K562 (cell line): Measurements from ENCODE around the gene TAF1B. TPM values are rescaled to one million over a fixed set of nuclear protein-coding genes. Genes with fewer than 3 reads are reported as not detected.

Experiments
- ATAC-seq: fragments of 200-7000 bp; cut with Tn5 transposase; 3 replicates; pipeline ENCODE4 v1.9.1; 2020; ENCODE audit warnings: moderate library complexity
- BruUV-seq: library from RNA; stranded (reverse); fragments of 400-500 nt; replicated peaks from 2 replicates; lab custom pipeline; 2021; lab: Mats Ljungman, UMichigan
- CTCF ChIA-PET: fragments of 300-600 bp; formaldehyde crosslinking; extraction: SDS; loops from one replicate; lab custom pipeline; 2021; ENCODE audit warnings: low intra/inter-chr PET ratio; lab: Yijun Ruan, JAX
- POLR2A ChIA-PET: fragments of 300-600, 350-650 bp; sonication (Branson Sonifier 250); formaldehyde crosslinking; extraction: SDS; loops from one replicate; lab custom pipeline; 2021; ENCODE audit warnings: antibody characterized with exemption, inconsistent platforms; lab: Yijun Ruan, JAX
- DNase-seq, 4 experiments: peaks; one replicate each; pipeline versions ENCODE4 v3.0.0 to v3.0.0-alpha.2; 2011 to 2018; ENCODE audit warnings: low spot score in 3 of 4, mixed read lengths in 3 of 4; ENCODE audit errors: extremely low read depth in 1 of 4
- FAIRE-seq: peaks from 2 replicates; lab custom pipeline; 2011; peaks lifted over from hg19 to GRCh38; lab: Jason Lieb, UNC
- H2AFZ ChIP-seq: 2 replicates; pipeline ENCODE4 v1.6.0; 2011; ENCODE audit warnings: low read depth, low read length, control low read depth, inconsistent platforms
- H3K27ac ChIP-seq: fragments of 200-600 bp; 3 replicates; pipeline ENCODE4 v1.8.0; 2011; ENCODE audit warnings: low read depth, mild to moderate bottlenecking, control low read depth, inconsistent platforms, low read length, moderate library complexity, mixed read lengths; ENCODE audit errors: extremely low read depth
- H3K27me3 ChIP-seq, 2 experiments: fragments of 300-600 bp in 1 of 2; 2 replicates in 1 of 2; 3 replicates in 1 of 2; pipeline versions ENCODE4 v1.6.0 to v1.8.0; 2011; ENCODE audit warnings: inconsistent platforms in 2 of 2, low read length in 2 of 2, mild to moderate bottlenecking in 1 of 2, mixed read lengths in 1 of 2, moderate library complexity in 1 of 2; ENCODE audit not compliant: control insufficient read depth in 2 of 2, insufficient read depth in 2 of 2
- H3K36me3 ChIP-seq: fragments of 300-600 bp; 3 replicates; pipeline ENCODE4 v1.8.0; 2011; ENCODE audit warnings: mild to moderate bottlenecking, low read length, inconsistent platforms; ENCODE audit not compliant: control insufficient read depth, insufficient read depth
- H3K4me1 ChIP-seq, 2 experiments: fragments of 200-600 bp in 1 of 2; replicated peaks in 1 of 2; 2 replicates in 1 of 2; 3 replicates in 1 of 2; pipeline versions ENCODE4 v1.5.1 to v1.8.0; 2011; ENCODE audit warnings: inconsistent platforms in 2 of 2, low read length in 2 of 2, mild to moderate bottlenecking in 1 of 2, mixed read lengths in 1 of 2, moderate library complexity in 1 of 2; ENCODE audit not compliant: control insufficient read depth in 2 of 2, insufficient read depth in 2 of 2
- H3K4me2 ChIP-seq: 2 replicates; pipeline ENCODE4 v1.6.1; 2011; ENCODE audit warnings: low read length, control low read depth, inconsistent platforms, mixed read lengths; ENCODE audit not compliant: insufficient read depth
- H3K4me3 ChIP-seq: fragments of 200-600 bp; sonication (generic), shearing (Covaris generic); 2 replicates; pipeline ENCODE4 v1.5.1; 2016; ENCODE audit warnings: control low read depth, inconsistent platforms
- H3K79me2 ChIP-seq: fragments of 200-600 bp; 3 replicates; pipeline ENCODE4 v1.8.0; 2011; ENCODE audit warnings: low read length, inconsistent platforms; ENCODE audit not compliant: control insufficient read depth, insufficient read depth
- H3K9ac ChIP-seq, 2 experiments: 2 replicates each; pipeline versions ENCODE4 v1.6.0 to v1.6.1; 2011; ENCODE audit warnings: low read depth in 2 of 2, low read length in 2 of 2, control low read depth in 1 of 2, inconsistent platforms in 1 of 2, mild to moderate bottlenecking in 1 of 2, mixed read lengths in 1 of 2; ENCODE audit not compliant: insufficient read depth in 1 of 2
- H3K9me1 ChIP-seq: one replicate; pipeline ENCODE4 v1.6.0; 2011; ENCODE audit warnings: inconsistent platforms, mild to moderate bottlenecking, low read length, moderate library complexity; ENCODE audit not compliant: control insufficient read depth, insufficient read depth
- H3K9me3 ChIP-seq: replicated peaks from 2 replicates; pipeline ENCODE4 v1.5.1; 2011; ENCODE audit warnings: low read depth, low read length, inconsistent platforms; ENCODE audit not compliant: control insufficient read depth, insufficient read depth
- H4K20me1 ChIP-seq: replicated peaks from 2 replicates; pipeline ENCODE4 v1.6.1; 2011; ENCODE audit warnings: low read length, inconsistent platforms, mixed read lengths; ENCODE audit not compliant: control insufficient read depth, insufficient read depth
- CTCF ChIP-seq, 3 experiments: IDR thresholded peaks in 2 of 3; conservative IDR thresholded peaks in 1 of 3; 2 replicates each; pipeline ENCODE4 v1.5.1; 2011 to 2012; ENCODE audit warnings: low read length in 3 of 3, mild to moderate bottlenecking in 3 of 3, control low read depth in 2 of 3, improper control_type of control experiment in 1 of 3, inconsistent platforms in 1 of 3, low read depth in 1 of 3, mixed read lengths in 1 of 3, moderate library complexity in 1 of 3; ENCODE audit not compliant: insufficient read depth in 2 of 3
- E2F6 ChIP-seq, 2 experiments: IDR thresholded peaks; 2 replicates each; pipeline ENCODE4 v1.6.1; 2011; ENCODE audit warnings: borderline replicate concordance in 1 of 2, control low read depth in 1 of 2, low read depth in 1 of 2, low read length in 1 of 2, mild to moderate bottlenecking in 1 of 2, mixed read lengths in 1 of 2, moderate library complexity in 1 of 2; ENCODE audit not compliant: insufficient read depth in 1 of 2, insufficient read length in 1 of 2, poor library complexity in 1 of 2, severe bottlenecking in 1 of 2; ENCODE audit errors: extremely low read depth in 1 of 2
- EGR1 ChIP-seq: fragments of 450-650 bp; conservative IDR thresholded peaks from 2 replicates; pipeline ENCODE4 v1.6.1; 2017; ENCODE audit warnings: mild to moderate bottlenecking
- FIP1L1 ChIP-seq: fragments of 200-400 bp; formaldehyde crosslinking; IDR thresholded peaks from 2 replicates; pipeline ENCODE4 v1.6.1; 2018; ENCODE audit warnings: mild to moderate bottlenecking, low read depth, low read length; ENCODE audit not compliant: poor library complexity, severe bottlenecking
- FOSL1 ChIP-seq: fragments of 200-800 bp; sonication (Bioruptor generic); conservative IDR thresholded peaks from 2 replicates; pipeline ENCODE4 v1.6.1; 2016; ENCODE audit warnings: missing genetic modification characterization, missing compliant biosample characterization
- MNT ChIP-seq, 2 experiments: fragments of 450-650 bp; conservative IDR thresholded peaks; 2 replicates each; pipeline ENCODE4 v1.6.1; 2017; ENCODE audit warnings: mild to moderate bottlenecking in 2 of 2, moderate library complexity in 2 of 2
- NR2C2 ChIP-seq, 2 experiments: fragments of 200-800 bp in 1 of 2; sonication (Bioruptor generic) in 1 of 2; sonication (generic) in 1 of 2; formaldehyde crosslinking in 1 of 2; IDR thresholded peaks; 2 replicates each; pipeline versions ENCODE4 v1.6.1 to v1.8.0; 2016 to 2022; ENCODE audit warnings: mild to moderate bottlenecking in 1 of 2, missing compliant biosample characterization in 1 of 2, missing genetic modification characterization in 1 of 2, missing genetic modification reagents in 1 of 2
- ZBTB11 ChIP-seq, 3 experiments: fragments of 200-800 bp in 1 of 3; fragments of 250-450 bp in 1 of 3; fragments of 450-650 bp in 1 of 3; sonication (Bioruptor Pico) in 1 of 3; sonication (Bioruptor generic) in 1 of 3; formaldehyde crosslinking in 1 of 3; IDR thresholded peaks; 2 replicates each; pipeline versions ENCODE4 v1.6.1 to v1.8.0; 2016 to 2022; ENCODE audit warnings: mild to moderate bottlenecking in 2 of 3, missing genetic modification characterization in 2 of 3, missing compliant biosample characterization in 1 of 3, moderate library complexity in 1 of 3
- ZKSCAN8 ChIP-seq: fragments of 200-800 bp; sonication (Bioruptor generic); IDR thresholded peaks from 2 replicates; pipeline ENCODE4 v1.6.1; 2016; ENCODE audit warnings: missing genetic modification characterization, missing compliant biosample characterization
- ZNF197 ChIP-seq: fragments of 200-800 bp; sonication (Bioruptor generic); IDR thresholded peaks from 2 replicates; pipeline ENCODE4 v1.6.1; 2016; ENCODE audit warnings: low read depth, missing genetic modification characterization, missing compliant biosample characterization
- ZNF584 ChIP-seq: fragments of 200-800 bp; sonication (Bioruptor generic); IDR thresholded peaks from 2 replicates; pipeline ENCODE4 v1.6.1; 2016; ENCODE audit warnings: low read depth, mild to moderate bottlenecking, missing genetic modification characterization, missing compliant biosample characterization
- WGBS: fragments of 100-300 bp; shearing (Covaris generic); methylation state at CpG from one replicate; pipeline ENCODE4 v1.1.6; 2016; ENCODE audit warnings: low coverage, mixed read lengths; ENCODE audit not compliant: insufficient coverage; ENCODE audit errors: missing lambda C conversion rate; 5-methylcytosine and 5-hydroxymethylcytosine counted together
- in situ Hi-C: fragments of 300-500 bp; cut with MboI; formaldehyde crosslinking; loops from 4 replicates; pipeline ENCODE4 v1.15.0; 2018; ENCODE audit warnings: inconsistent platforms, mixed read lengths
- intact Hi-C: fragments of 100-400 bp; cut with micrococcal nuclease; formaldehyde crosslinking; loops from 2 replicates; pipeline ENCODE4 v1.14.2; 2022
- polyA plus RNA-seq, 8 experiments: library from polyadenylated mRNA; depleted of rRNA in 4 of 8; stranded (reverse) in 5 of 8; unstranded in 3 of 8; fragments of >200 nt; fragmentation: Nextera tagmentation in 2 of 8; fragmentation: Illumina TruSeq in 1 of 8; extraction: Ambion mirVana in 2 of 8; extraction: Trizol in 1 of 8; gene quantifications; 2 replicates each; pipeline versions ENCODE4 v1.2.1 to v1.2.3, GENCODE V29; 2011 to 2014; ENCODE audit warnings: inconsistent platforms in 1 of 8, missing spikeins in 1 of 8
- total RNA-seq, 7 experiments: library from RNA; depleted of rRNA in 6 of 7; stranded (reverse); fragments of >200 nt in 6 of 7; fragmentation: Illumina TruSeq in 2 of 7; extraction: Trizol in 2 of 7; gene quantifications; 2 replicates each; pipeline versions ENCODE4 v1.2.1 to v1.2.3, GENCODE V29; 2011 to 2021; ENCODE audit warnings: low replicate concordance in 1 of 7

TAF1B gene
- total and polyA plus RNA-seq, 9 of the 15 experiments (the other 6 are each of a cell fraction or from before 2014, with no cell fraction given), result 8.8 to 25.1 (median 17.3) TPM

- Histone ChIP-seq H3K9ac (peak overlapping the region; percentile 68 to 97; a peak in 3 of 4 replicates), H3K9me1 (no peaks in the 10 kb centered on the region), H3K4me3 (peak overlapping the region; percentile 79), H3K36me3 (peaks cover 8% of the 10 kb centered on the region; the same call in 1 of the 3 replicates), H2AFZ (peak overlapping the region; percentile 92), H3K27me3 (0 out of 5 replicates have a peak, but pooled peaks cover 0 to under 1% of the 10 kb centered on the region in 2 experiments), H3K79me2 (0 out of 3 replicates have a peak, but pooled peaks cover 2% of the 10 kb centered on the region), H3K9me3 (no peaks in the 10 kb centered on the region), H4K20me1 (no peaks in the 10 kb centered on the region), H3K4me2 (peak overlapping the region; percentile 64; the same call in 1 of the 2 replicates), H3K4me1 (peaks cover 10 to 16% of the 10 kb centered on the region in 2 experiments; a peak in 3 of 5 replicates), H3K27ac (peak overlapping the region; percentile 67; the same call in 1 of the 3 replicates)
- ChIA-PET POLR2A (no interaction called here), CTCF (interaction anchor here (1.2 kb wide), 1 partner anchor 98 kb away, joined by 3 read pairs; no protein-coding TSS in a partner anchor)
- DNase-seq (no peak), FAIRE-seq (no peak), ATAC-seq (no peak)
- BruUV-seq, result no TSS peak
- 0% methylated on average over 10 of the region's 47 CpGs for WGBS
- intact Hi-C loops, result loop anchor here (5.0 kb wide), 1 partner anchor 784 kb away; no protein-coding TSS in a partner anchor
- in situ Hi-C loops, result no loop called here
- TF ChIP-seq ZNF197 (CRISPR knock-in tag) (peak; percentile 96), NR2C2 (CRISPR knock-in tag; IDR thresholded peaks at IDR 0.05) (no peak), NR2C2 (tag; IDR thresholded peaks at IDR 0.05) (peak; percentile 63; the same call in 1 of the 2 replicates), E2F6 (IDR thresholded peaks at IDR 0.05; ENCODE audit: borderline replicate concordance in 1 of 2, extremely low read depth in 1 of 2, insufficient read depth in 1 of 2, insufficient read length in 1 of 2, low read depth in 1 of 2, low read length in 1 of 2, poor library complexity in 1 of 2, severe bottlenecking in 1 of 2) (no peak), CTCF (IDR thresholded peaks at IDR 0.05 in 2 of 3, conservative IDR thresholded peaks at IDR 0.05 in 1 of 3; ENCODE audit: insufficient read depth in 2 of 3, low read depth in 1 of 3, low read length in 3 of 3) (0 out of 6 replicates have a peak, but pooled peaks of 1 of the 3 experiments have one; percentile 1), FIP1L1 (peak; percentile 4), MNT (conservative IDR thresholded peaks at IDR 0.05) (no peak), FOSL1 (tag) (peak; percentile 65), ZBTB11 (CRISPR knock-in tag; IDR thresholded peaks at IDR 0.05) (peak in 1 of 3 experiments; percentile 91; a peak in 2 of 6 replicates), ZKSCAN8 (CRISPR knock-in tag) (peak; percentile 74; the same call in 1 of the 2 replicates), ZNF584 (CRISPR knock-in tag) (peak; percentile 91; the same call in 1 of the 2 replicates), EGR1 (0 out of 2 replicates have a peak, but pooled peaks have one; percentile 33)
Observed at GRCh38 chr2:9951272-9951521, 107.9 kb downstream of the TAF1B start.
